HG02571 (cell line): ENCODE measurements around the gene HMHB1.

ENCODE experiments used
- ATAC-seq: cut with Tn5 transposase; IDR thresholded peaks from one replicate; pipeline ENCODE4 v1.9.1; 2021; ENCODE audit warnings: mild to moderate bottlenecking, moderate library complexity; ENCODE audit not compliant: unreplicated experiment

HMHB1 gene

DNA sequence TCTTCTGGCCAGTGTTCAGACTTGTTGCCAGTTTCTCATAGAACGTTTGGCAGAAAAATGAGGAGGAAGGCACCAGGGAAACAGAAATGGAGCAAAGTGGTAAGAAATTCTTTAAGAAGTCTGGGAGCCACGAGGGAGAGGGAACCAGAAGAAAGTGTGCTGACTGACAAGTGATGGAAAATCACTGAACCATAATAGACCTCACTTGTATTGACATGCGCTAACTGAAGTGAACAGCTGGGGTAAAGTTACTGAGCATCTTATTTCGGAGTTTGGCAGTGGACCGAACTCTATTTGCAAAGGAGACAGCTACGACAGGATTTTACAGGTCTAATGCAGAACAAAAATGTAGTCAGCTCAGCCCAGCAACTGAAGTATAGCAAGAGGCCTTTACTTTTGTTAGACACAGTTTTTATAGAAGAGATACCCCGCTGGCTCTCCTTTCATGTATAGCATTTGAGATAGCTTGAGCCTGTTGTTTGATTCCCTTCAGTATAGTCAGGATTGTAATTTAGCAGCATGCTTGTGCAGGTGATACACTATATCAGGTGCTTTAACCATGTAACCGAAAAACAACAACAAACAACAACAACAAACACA is 53.6 kb downstream of the HMHB1 start:
- ATAC-seq: no peak
